ENCODE data around the gene CAVIN4.

Gene CAVIN4

GRCh38 chr9:100602342-100602801 lies 24.5 kb downstream of the CAVIN4 start:
- Histone ChIP-seq H3K4me2 (ENCODE audit: insufficient read depth, low read length) (no peak overlapping the region), H3K4me3 (ENCODE audit: low read depth in 1 of 2, low read length in 2 of 2) (no peak overlapping the region), H3K79me2 (ENCODE audit: insufficient read depth, low read length) (no peaks in the 10 kb centered on the region), H3K9me3 (ENCODE audit: insufficient read depth, low read length, severe bottlenecking) (no peaks in the 10 kb centered on the region), H3K36me3 (ENCODE audit: insufficient read depth, low read length) (no peaks in the 10 kb centered on the region), H3K4me1 (ENCODE audit: insufficient read depth, low read length) (no peaks in the 10 kb centered on the region), H3K9ac (ENCODE audit: low read depth, low read length) (no peak overlapping the region), H4K20me1 (ENCODE audit: insufficient read depth, low read length) (no peaks in the 10 kb centered on the region), H2AFZ (ENCODE audit: low read depth, low read length) (no peak overlapping the region), H3K27me3 (ENCODE audit: insufficient read depth, low read length, poor library complexity) (no peaks in the 10 kb centered on the region), H3K27ac (ENCODE audit: low read length) (no peak overlapping the region)
- peak; percentile 8 for DNase-seq
- TF ChIP-seq, protein P1, sequence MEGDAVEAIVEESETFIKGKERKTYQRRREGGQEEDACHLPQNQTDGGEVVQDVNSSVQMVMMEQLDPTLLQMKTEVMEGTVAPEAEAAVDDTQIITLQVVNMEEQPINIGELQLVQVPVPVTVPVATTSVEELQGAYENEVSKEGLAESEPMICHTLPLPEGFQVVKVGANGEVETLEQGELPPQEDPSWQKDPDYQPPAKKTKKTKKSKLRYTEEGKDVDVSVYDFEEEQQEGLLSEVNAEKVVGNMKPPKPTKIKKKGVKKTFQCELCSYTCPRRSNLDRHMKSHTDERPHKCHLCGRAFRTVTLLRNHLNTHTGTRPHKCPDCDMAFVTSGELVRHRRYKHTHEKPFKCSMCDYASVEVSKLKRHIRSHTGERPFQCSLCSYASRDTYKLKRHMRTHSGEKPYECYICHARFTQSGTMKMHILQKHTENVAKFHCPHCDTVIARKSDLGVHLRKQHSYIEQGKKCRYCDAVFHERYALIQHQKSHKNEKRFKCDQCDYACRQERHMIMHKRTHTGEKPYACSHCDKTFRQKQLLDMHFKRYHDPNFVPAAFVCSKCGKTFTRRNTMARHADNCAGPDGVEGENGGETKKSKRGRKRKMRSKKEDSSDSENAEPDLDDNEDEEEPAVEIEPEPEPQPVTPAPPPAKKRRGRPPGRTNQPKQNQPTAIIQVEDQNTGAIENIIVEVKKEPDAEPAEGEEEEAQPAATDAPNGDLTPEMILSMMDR (IDR thresholded peaks at IDR 0.05; ENCODE audit: borderline replicate concordance, extremely low read depth, low read length, poor library complexity, severe bottlenecking): peak; percentile 66
- no peak for TF ChIP-seq EZH2 (IDR thresholded peaks at IDR 0.05; ENCODE audit: borderline replicate concordance, low read depth, low read length, severe bottlenecking)
- ATAC-seq (ENCODE audit: insufficient read depth, low read depth): peak; percentile 29; the same call in 1 of the 3 replicates

DNA sequence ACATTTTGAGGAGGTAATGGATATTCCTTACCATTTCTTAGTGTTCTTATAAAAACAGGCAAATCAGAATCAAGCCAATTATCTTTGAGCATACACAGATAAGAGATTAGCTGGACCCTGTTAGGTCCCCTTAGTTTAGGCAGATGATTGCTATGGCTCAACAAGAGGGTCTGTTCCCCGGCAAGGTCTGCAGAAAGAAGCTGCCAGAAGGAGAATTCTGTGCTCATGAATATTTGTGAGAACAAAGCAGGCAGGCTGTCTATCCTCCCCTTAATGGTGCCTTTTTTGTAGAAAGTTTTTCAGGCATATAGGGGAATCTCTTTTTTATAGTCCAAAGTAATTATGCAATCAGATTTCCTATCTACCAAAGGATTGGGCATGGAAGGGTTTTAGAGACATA lies 27.5 kb downstream of the CAVIN4 start:
- H3K4me3 ChIP-seq (ENCODE audit: low read depth in 1 of 2, low read length in 2 of 2): no peak overlapping the region
- H2AFZ ChIP-seq (ENCODE audit: low read depth, low read length): no peak overlapping the region
- no peaks in the 10 kb centered on the region for H3K79me2 ChIP-seq (ENCODE audit: insufficient read depth, low read length)
- TF ChIP-seq, protein P1 (IDR thresholded peaks at IDR 0.05; ENCODE audit: borderline replicate concordance, extremely low read depth, low read length, poor library complexity, severe bottlenecking): no peak
- no peak for TF ChIP-seq EZH2 (IDR thresholded peaks at IDR 0.05; ENCODE audit: borderline replicate concordance, low read depth, low read length, severe bottlenecking)
- no peak overlapping the region for H3K9ac ChIP-seq (ENCODE audit: low read depth, low read length)
- H3K27ac ChIP-seq (ENCODE audit: low read length): no peak overlapping the region
- ATAC-seq (ENCODE audit: insufficient read depth, low read depth): no peak
- no peaks in the 10 kb centered on the region for H3K4me1 ChIP-seq (ENCODE audit: insufficient read depth, low read length)
- no peak for DNase-seq
- no peaks in the 10 kb centered on the region for H4K20me1 ChIP-seq (ENCODE audit: insufficient read depth, low read length)
- no peaks in the 10 kb centered on the region for H3K9me3 ChIP-seq (ENCODE audit: insufficient read depth, low read length, severe bottlenecking)
- no peak overlapping the region for H3K4me2 ChIP-seq (ENCODE audit: insufficient read depth, low read length)
- no peaks in the 10 kb centered on the region for H3K27me3 ChIP-seq (ENCODE audit: insufficient read depth, low read length, poor library complexity)
- no peaks in the 10 kb centered on the region for H3K36me3 ChIP-seq (ENCODE audit: insufficient read depth, low read length)

- no peaks in the 10 kb centered on the region for H3K79me2 ChIP-seq (ENCODE audit: insufficient read depth, low read length)
- TF ChIP-seq, protein P1 (IDR thresholded peaks at IDR 0.05; ENCODE audit: borderline replicate concordance, extremely low read depth, low read length, poor library complexity, severe bottlenecking): no peak
- no peak for TF ChIP-seq EZH2 (IDR thresholded peaks at IDR 0.05; ENCODE audit: borderline replicate concordance, low read depth, low read length, severe bottlenecking)
- H3K27ac ChIP-seq (ENCODE audit: low read length): no peak overlapping the region
- no peaks in the 10 kb centered on the region for H3K9me3 ChIP-seq (ENCODE audit: insufficient read depth, low read length, severe bottlenecking)
- no peaks in the 10 kb centered on the region for H3K36me3 ChIP-seq (ENCODE audit: insufficient read depth, low read length)
- H3K27me3 ChIP-seq (ENCODE audit: insufficient read depth, low read length, poor library complexity): no peaks in the 10 kb centered on the region
- no peak overlapping the region for H3K4me2 ChIP-seq (ENCODE audit: insufficient read depth, low read length)
- H4K20me1 ChIP-seq (ENCODE audit: insufficient read depth, low read length): no peaks in the 10 kb centered on the region
- H3K4me3 ChIP-seq (ENCODE audit: low read depth in 1 of 2, low read length in 2 of 2): no peak overlapping the region
- H3K9ac ChIP-seq (ENCODE audit: low read depth, low read length): no peak overlapping the region
- DNase-seq (no peak), ATAC-seq (ENCODE audit: insufficient read depth, low read depth) (no peak)
- H3K4me1 ChIP-seq (ENCODE audit: insufficient read depth, low read length): no peaks in the 10 kb centered on the region
- no peak overlapping the region for H2AFZ ChIP-seq (ENCODE audit: low read depth, low read length)
Measured at GRCh38 chr9:100619194-100619593, 41.3 kb downstream of the CAVIN4 start.

DNA sequence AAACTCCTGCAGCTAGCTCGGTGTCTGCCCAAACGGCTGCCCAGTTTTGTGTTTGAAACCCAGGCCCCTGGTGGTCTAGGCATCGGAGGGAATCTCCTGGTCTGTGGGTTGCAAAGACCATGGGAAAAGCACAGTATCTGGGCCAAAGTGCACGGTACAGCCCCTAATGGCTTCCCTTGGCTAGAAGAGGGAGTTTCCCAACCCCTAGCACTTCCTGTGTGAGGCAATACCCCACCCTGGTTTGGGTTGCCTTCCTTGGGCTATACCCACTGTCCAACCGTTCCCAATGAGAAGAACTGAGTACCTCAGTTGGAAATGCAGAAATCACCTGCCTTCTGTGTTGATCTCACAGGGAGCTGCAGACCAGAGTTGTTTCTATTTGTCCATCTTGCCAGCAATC lies 41.8 kb downstream of the CAVIN4 start:
- TF ChIP-seq, protein P1 (IDR thresholded peaks at IDR 0.05; ENCODE audit: borderline replicate concordance, extremely low read depth, low read length, poor library complexity, severe bottlenecking): no peak
- TF ChIP-seq EZH2 (IDR thresholded peaks at IDR 0.05; ENCODE audit: borderline replicate concordance, low read depth, low read length, severe bottlenecking): no peak
- no peak overlapping the region for H3K4me3 ChIP-seq (ENCODE audit: low read depth in 1 of 2, low read length in 2 of 2)
- H3K27me3 ChIP-seq (ENCODE audit: insufficient read depth, low read length, poor library complexity): no peaks in the 10 kb centered on the region

More for the DNA sequence above, 41.8 kb downstream of the CAVIN4 start:
- Histone ChIP-seq H3K4me2 (ENCODE audit: insufficient read depth, low read length) (no peak overlapping the region), H3K9ac (ENCODE audit: low read depth, low read length) (no peak overlapping the region), H3K36me3 (ENCODE audit: insufficient read depth, low read length) (no peaks in the 10 kb centered on the region), H3K27ac (ENCODE audit: low read length) (no peak overlapping the region), H3K4me1 (ENCODE audit: insufficient read depth, low read length) (no peaks in the 10 kb centered on the region), H2AFZ (ENCODE audit: low read depth, low read length) (no peak overlapping the region), H4K20me1 (ENCODE audit: insufficient read depth, low read length) (no peaks in the 10 kb centered on the region), H3K79me2 (ENCODE audit: insufficient read depth, low read length) (no peaks in the 10 kb centered on the region), H3K9me3 (ENCODE audit: insufficient read depth, low read length, severe bottlenecking) (no peaks in the 10 kb centered on the region)
- no peak for DNase-seq
- no peak for ATAC-seq (ENCODE audit: insufficient read depth, low read depth)
